Measurements from ENCODE around the gene KRT40. TPM values are rescaled to one million over a fixed set of nuclear protein-coding genes. Genes with fewer than 3 reads are reported as not detected.

Gene KRT40
- total RNA-seq, 4 donors from 2014 or later = 12.3 TPM; not detected in 3

DNA sequence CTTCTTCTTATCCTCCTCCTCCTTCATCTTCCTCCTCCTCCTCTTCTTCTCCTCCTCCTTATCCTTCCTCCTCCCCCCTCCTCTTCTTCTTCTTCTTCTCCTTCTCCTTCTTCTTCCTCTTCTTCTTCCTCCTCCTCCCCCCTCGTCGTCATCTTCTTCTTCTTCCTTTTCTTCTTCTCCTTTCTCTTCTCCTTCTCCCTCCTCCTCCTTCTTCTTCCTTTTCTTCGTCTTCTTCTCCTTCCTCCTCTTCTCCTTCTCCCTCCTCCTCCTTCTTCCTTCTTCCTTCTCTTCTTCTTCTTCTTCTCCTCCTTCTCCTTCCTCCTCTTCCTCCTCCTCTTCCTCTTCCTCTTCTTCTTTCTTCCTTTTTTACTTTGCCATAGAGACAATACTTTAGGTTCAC, 41.6 kb downstream of the KRT40 start:
- TF ChIP-seq POLR2A (IDR thresholded peaks at IDR 0.05) (no peak), CTCF (IDR thresholded peaks at IDR 0.05) (no peak)
- DNase-seq (ENCODE audit: low spot score in 2 of 2) = no peak
- intact Hi-C loops (cut with DNase I; ENCODE audit: low total_unique reads) = no loop called here
- H3K4me3 ChIP-seq (ENCODE audit: low read depth, poor library complexity, severe bottlenecking) = no peak overlapping the region
- 79 to 94% methylated on average over 3 of the region's 3 CpGs for WGBS, 2 donors

- 75 to 87% methylated on average over 6 of the region's 6 CpGs for WGBS, 2 donors
These were observed 43.9 kb downstream of the KRT40 start for GRCh38 chr17:40940266-40940665.

DNA sequence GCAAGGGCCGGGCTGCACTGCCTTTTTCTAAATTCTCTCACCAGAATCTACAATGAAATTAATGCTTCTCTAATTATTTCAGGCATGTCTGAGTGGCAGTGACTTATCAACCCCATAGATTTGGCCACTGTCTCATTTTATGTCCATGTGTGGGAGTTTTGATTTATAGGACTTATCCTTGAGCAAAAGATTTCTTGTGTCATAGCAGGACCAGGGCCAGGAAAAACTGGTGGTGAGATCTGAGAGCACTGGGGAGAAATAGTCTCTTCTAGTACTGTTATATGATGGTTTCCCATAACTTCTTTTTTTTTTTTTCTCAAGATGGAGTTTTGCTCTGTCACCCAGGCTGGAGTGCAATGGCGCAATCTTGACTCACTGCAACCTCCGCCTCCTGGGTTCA, 45.1 kb downstream of the KRT40 start:
- DNase-seq (ENCODE audit: low spot score in 2 of 2) = no peak
- no peak overlapping the region for H3K4me3 ChIP-seq (ENCODE audit: low read depth, poor library complexity, severe bottlenecking)
- TF ChIP-seq CTCF (IDR thresholded peaks at IDR 0.05) (no peak), POLR2A (IDR thresholded peaks at IDR 0.05) (no peak)
- intact Hi-C loops (cut with DNase I; ENCODE audit: low total_unique reads) = no loop called here
- 77 to 82% methylated on average over 3 of the region's 3 CpGs for WGBS, 2 donors

More at GRCh38 chr17:40940266-40940665, 43.9 kb downstream of the KRT40 start:
- H3K4me3 ChIP-seq (ENCODE audit: low read depth, poor library complexity, severe bottlenecking) = no peak overlapping the region
- DNase-seq (ENCODE audit: low spot score in 2 of 2) = no peak
- TF ChIP-seq CTCF (IDR thresholded peaks at IDR 0.05) (no peak), POLR2A (IDR thresholded peaks at IDR 0.05) (no peak)
- intact Hi-C loops (cut with DNase I; ENCODE audit: low total_unique reads) = no loop called here

GRCh38 chr17:40937384-40937819, 46.7 kb downstream of the KRT40 start, which contains the start of gene KRT23:
Gene KRT23, minus strand, starts transcription at chr17:40937646. Its CDS starts 1,043 bp downstream, at chr17:40936603.
- intact Hi-C loops (cut with DNase I; ENCODE audit: low total_unique reads) = no loop called here
- DNase-seq (ENCODE audit: low spot score in 2 of 2) = no peak
- H3K4me3 ChIP-seq (ENCODE audit: low read depth, poor library complexity, severe bottlenecking) = no peak within 1 kb of the TSS
- TF ChIP-seq CTCF (IDR thresholded peaks at IDR 0.05) = no peak
- TF ChIP-seq POLR2A (IDR thresholded peaks at IDR 0.05) = no peak
- WGBS, 2 donors = 40 to 45% methylated on average over 9 of the region's 9 CpGs

DNA sequence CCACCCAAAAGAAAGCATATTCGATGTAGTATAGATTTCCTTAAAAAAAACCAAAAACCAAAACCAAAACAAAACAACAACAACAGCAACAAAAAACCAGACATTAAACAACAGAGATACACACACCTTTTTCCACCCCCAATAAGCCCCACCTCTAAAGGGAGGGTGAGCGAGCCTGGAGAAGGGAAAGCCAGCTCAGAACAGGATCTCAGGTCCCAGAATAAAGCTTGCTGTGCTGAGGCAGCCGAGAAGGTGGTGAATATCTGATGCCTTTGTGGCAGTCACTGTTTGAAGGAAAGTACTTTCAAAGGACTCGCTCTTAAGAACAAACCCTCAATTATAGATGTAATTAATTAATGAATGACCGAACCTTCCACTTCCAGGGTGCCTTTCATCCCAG, 47.1 kb downstream of the KRT40 start:
- TF ChIP-seq POLR2A (IDR thresholded peaks at IDR 0.05) (no peak), CTCF (IDR thresholded peaks at IDR 0.05) (no peak)
- WGBS, 2 donors = 50 to 67% methylated on average over 5 of the region's 5 CpGs
- H3K4me3 ChIP-seq (ENCODE audit: low read depth, poor library complexity, severe bottlenecking) = no peak overlapping the region
- intact Hi-C loops (cut with DNase I; ENCODE audit: low total_unique reads) = no loop called here
- no peak for DNase-seq (ENCODE audit: low spot score in 2 of 2)

- no peak for TF ChIP-seq POLR2A (IDR thresholded peaks at IDR 0.05)
- TF ChIP-seq CTCF (IDR thresholded peaks at IDR 0.05) = no peak
- WGBS, 2 donors = 80 to 88% methylated on average over 18 of the region's 19 CpGs
- no peak overlapping the region for H3K4me3 ChIP-seq (ENCODE audit: low read depth, poor library complexity, severe bottlenecking)
- intact Hi-C loops (cut with DNase I; ENCODE audit: low total_unique reads) = no loop called here
- DNase-seq (ENCODE audit: low spot score in 2 of 2) = no peak
These were observed 47.6 kb downstream of the KRT40 start for GRCh38 chr17:40936437-40936971.
